ENCODE measurements around the gene AKR1B1. TPM values are rescaled to one million over a fixed set of nuclear protein-coding genes. Genes with fewer than 3 reads are reported as not detected.

AKR1B1 gene
- total and polyA plus RNA-seq, 2 of the 4 experiments (the other 2 are of a cell fraction) = 90.9 to 201 TPM

DNA sequence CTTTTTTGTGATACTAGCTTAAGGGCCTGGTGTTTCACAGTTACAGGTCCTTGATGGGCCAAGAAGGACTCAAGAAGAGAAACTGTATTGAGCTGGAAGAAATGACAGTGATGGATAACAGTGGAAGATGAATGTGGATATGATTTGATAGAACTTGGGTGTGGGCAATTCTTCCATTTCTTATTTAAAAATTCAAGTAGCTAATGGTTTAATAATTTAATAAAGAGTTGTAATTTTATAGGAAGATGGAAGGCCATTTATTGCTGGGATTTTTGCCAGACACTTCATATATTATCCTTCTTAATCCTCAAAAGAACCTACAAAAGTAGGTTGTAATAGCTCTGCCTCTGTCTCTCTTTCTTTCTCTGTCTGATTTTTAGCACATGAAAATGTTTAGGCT, 21.3 kb upstream of the AKR1B1 start:
- in situ Hi-C loops (cut with MboI; ENCODE audit: low sequenced_read_pairs) (no loop called here), dilution Hi-C loops (cut with HindIII; ENCODE audit: low sequenced_read_pairs, unreplicated experiment) (no loop called here)
- no peak overlapping the region for H2AFZ ChIP-seq (replicated peaks; ENCODE audit: low read length, poor library complexity)

More for the DNA sequence above, 21.3 kb upstream of the AKR1B1 start:
- Histone ChIP-seq H3K56ac (ENCODE audit: extremely low read depth, insufficient read depth, low read length) (no peak overlapping the region), H3K9ac (ENCODE audit: low read depth, low read length) (no peak overlapping the region), H2AK5ac (ENCODE audit: low read depth, low read length) (no peak overlapping the region), H3K9me3 (ENCODE audit: control insufficient read depth, insufficient read depth, low read length) (no peaks in the 10 kb centered on the region), H3K4me3 (ENCODE audit: insufficient read depth, low read depth, low read length) (no peak overlapping the region), H2BK5ac (ENCODE audit: low read depth, low read length, poor library complexity, severe bottlenecking) (no peak overlapping the region), H4K8ac (ENCODE audit: low read depth in 2 of 2, low read length in 2 of 2) (no peak overlapping the region), H3K23ac (ENCODE audit: low read depth, low read length) (no peak overlapping the region), H3K27me3 (ENCODE audit: control insufficient read depth, insufficient read depth, low read length) (no peaks in the 10 kb centered on the region), H2BK120ac (ENCODE audit: low read depth, low read length) (peak overlapping the region; percentile 20; the same call in 1 of the 2 replicates), H2BK15ac (ENCODE audit: low read depth, low read length) (peak overlapping the region; percentile 21; the same call in 2 of the 3 replicates), H3K4me2 (ENCODE audit: low read depth, low read length) (no peak overlapping the region), H4K91ac (ENCODE audit: insufficient read depth, low read depth, low read length) (no peak overlapping the region), H3K4ac (ENCODE audit: low read depth, low read length) (no peak overlapping the region), H3K9me1 (ENCODE audit: insufficient read depth, low read length) (peaks cover 2% of the 10 kb centered on the region; the same call in 1 of the 2 replicates), H3K79me1 (ENCODE audit: low read depth in 1 of 2, low read length in 2 of 2) (no peaks in the 10 kb centered on the region), H4K5ac (ENCODE audit: low read depth, low read length) (no peak overlapping the region), H3K4me1 (ENCODE audit: control insufficient read depth, insufficient read depth, low read length) (peaks cover 4% of the 10 kb centered on the region), H3K18ac (ENCODE audit: low read depth, low read length) (no peak overlapping the region), H4K20me1 (ENCODE audit: insufficient read depth, low read length) (no peaks in the 10 kb centered on the region), H3K14ac (replicated peaks; ENCODE audit: low read depth, low read length) (no peak overlapping the region), H2AK9ac (replicated peaks; ENCODE audit: low read depth, low read length, poor library complexity) (no peak overlapping the region), H3K36me3 (ENCODE audit: control insufficient read depth, insufficient read depth, low read length) (no peaks in the 10 kb centered on the region), H3K27ac (ENCODE audit: insufficient read depth, low read length) (no peak overlapping the region), H2BK20ac (ENCODE audit: low read depth, low read length) (peak overlapping the region; percentile 21; the same call in 1 of the 2 replicates)
- CTCF ChIA-PET = interaction anchor here (0.5 to 5.8 kb wide), 4 partner anchors 21 to 60 kb away, joined by 3 to 33 read pairs (median 10); partner anchors contain the start of gene AKR1B1
- TF ChIP-seq POLR2A (IDR thresholded peaks at IDR 0.05; ENCODE audit: low read depth, low read length) = no peak
- TF ChIP-seq RFX5 (IDR thresholded peaks at IDR 0.05; ENCODE audit: low read depth, low read length) = no peak
- TF ChIP-seq RAD21 (IDR thresholded peaks at IDR 0.05; ENCODE audit: low read length) = no peak
- TF ChIP-seq CHD1 (IDR thresholded peaks at IDR 0.05; ENCODE audit: low read depth, low read length) = no peak
- TF ChIP-seq, protein P1, sequence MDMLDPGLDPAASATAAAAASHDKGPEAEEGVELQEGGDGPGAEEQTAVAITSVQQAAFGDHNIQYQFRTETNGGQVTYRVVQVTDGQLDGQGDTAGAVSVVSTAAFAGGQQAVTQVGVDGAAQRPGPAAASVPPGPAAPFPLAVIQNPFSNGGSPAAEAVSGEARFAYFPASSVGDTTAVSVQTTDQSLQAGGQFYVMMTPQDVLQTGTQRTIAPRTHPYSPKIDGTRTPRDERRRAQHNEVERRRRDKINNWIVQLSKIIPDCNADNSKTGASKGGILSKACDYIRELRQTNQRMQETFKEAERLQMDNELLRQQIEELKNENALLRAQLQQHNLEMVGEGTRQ (IDR thresholded peaks at IDR 0.05; ENCODE audit: low read depth, low read length) = no peak
- no peak for ATAC-seq (ENCODE audit: low read depth)
- no peak for DNase-seq
- POLR2A ChIA-PET (ENCODE audit: unreplicated experiment) = no interaction called here
- BruUV-seq (replicated peaks) = no TSS peak
- intact Hi-C loops (cut with micrococcal nuclease) = no loop called here

All from IMR-90 (cell line).